GM12873 (cell line): ENCODE data around the gene SRR.
A peak's percentile ranks its signal among the peaks of the same experiment; 100 is the strongest.

Source experiments
- CTCF ChIP-seq: IDR thresholded peaks from 2 replicates; pipeline ENCODE4 v1.5.1; 2012; ENCODE audit warnings: low read depth, mild to moderate bottlenecking, moderate library complexity, low read length, control low read depth; ENCODE audit not compliant: insufficient read depth; ENCODE audit errors: missing control alignments

Gene SRR

GRCh38 chr17:2282297-2282873, 21.4 kb upstream of the SRR start:
- TF ChIP-seq CTCF: peak; percentile 56

GRCh38 chr17:2283302-2283701, 20.4 kb upstream of the SRR start:
- TF ChIP-seq CTCF: no peak

- no peak for TF ChIP-seq CTCF
These were observed 13.8 kb upstream of the SRR start for GRCh38 chr17:2289878-2290478.

GRCh38 chr17:2292100-2292499, 11.7 kb upstream of the SRR start:
- no peak for TF ChIP-seq CTCF

- no peak for TF ChIP-seq CTCF
These were observed 8.2 kb upstream of the SRR start for GRCh38 chr17:2295575-2295974.

- TF ChIP-seq CTCF: no peak
These were observed 6.7 kb upstream of the SRR start for GRCh38 chr17:2297023-2297422.

GRCh38 chr17:2299136-2299535, 4.6 kb upstream of the SRR start:
- TF ChIP-seq CTCF: no peak
